Activated T-cell treated with anti-CD3 and anti-CD28 coated beads, Interleukin-2, amount 50 U/mL, for 72 hours (primary cell): ENCODE measurements around the gene USF1. TPM values are rescaled to one million over a fixed set of nuclear protein-coding genes. Genes with fewer than 3 reads are reported as not detected.
"Not testable (repeated sequence)": the region's sequence is repeated elsewhere in the genome, so short reads cannot be mapped to it uniquely, and the experiment has no call there.

Experiments
- ATAC-seq, 2 donors: fragments of 150-1000 bp; cut with Tn5 transposase; replicated peaks in 1 of 2; 2 replicates each; pipeline ENCODE4 v1.10.0; 2021; ENCODE audit warnings: moderate library complexity in 2 of 2, mild to moderate bottlenecking in 1 of 2
- DNase-seq, 2 donors: peaks; one replicate each; pipeline ENCODE4 v3.0.0; 2021 to 2022; ENCODE audit warnings: mixed read lengths in 1 of 2
- H3K27ac Mint-ChIP-seq: one replicate; pipeline ENCODE4 v1.8.0; 2022; ENCODE audit warnings: mild to moderate bottlenecking, moderate library complexity, mixed read lengths
- H3K27me3 Mint-ChIP-seq: one replicate; pipeline ENCODE4 v1.8.0; 2022; ENCODE audit warnings: low read depth, mixed read lengths
- H3K36me3 Mint-ChIP-seq, 2 donors: one replicate each; pipeline ENCODE4 v1.8.0; 2022; ENCODE audit warnings: mixed read lengths in 2 of 2, mild to moderate bottlenecking in 1 of 2; ENCODE audit not compliant: insufficient read depth in 2 of 2
- H3K4me1 Mint-ChIP-seq: one replicate; pipeline ENCODE4 v1.8.0; 2022; ENCODE audit warnings: low read depth, mixed read lengths
- H3K4me3 Mint-ChIP-seq, 2 donors: one replicate each; pipeline ENCODE4 v1.8.0; 2022; ENCODE audit warnings: mild to moderate bottlenecking in 2 of 2, mixed read lengths in 2 of 2, moderate library complexity in 2 of 2
- H3K9me3 Mint-ChIP-seq, 2 donors: one replicate each; pipeline ENCODE4 v1.8.0; 2022; ENCODE audit warnings: mixed read lengths in 2 of 2
- total RNA-seq, 2 donors: library from RNA; stranded (reverse); gene quantifications; one replicate each; pipeline ENCODE4 v1.2.3, GENCODE V29; 2022

USF1 gene
- total RNA-seq, 2 donors from 2014 or later, result 52.3 to 57.5 TPM

DNA sequence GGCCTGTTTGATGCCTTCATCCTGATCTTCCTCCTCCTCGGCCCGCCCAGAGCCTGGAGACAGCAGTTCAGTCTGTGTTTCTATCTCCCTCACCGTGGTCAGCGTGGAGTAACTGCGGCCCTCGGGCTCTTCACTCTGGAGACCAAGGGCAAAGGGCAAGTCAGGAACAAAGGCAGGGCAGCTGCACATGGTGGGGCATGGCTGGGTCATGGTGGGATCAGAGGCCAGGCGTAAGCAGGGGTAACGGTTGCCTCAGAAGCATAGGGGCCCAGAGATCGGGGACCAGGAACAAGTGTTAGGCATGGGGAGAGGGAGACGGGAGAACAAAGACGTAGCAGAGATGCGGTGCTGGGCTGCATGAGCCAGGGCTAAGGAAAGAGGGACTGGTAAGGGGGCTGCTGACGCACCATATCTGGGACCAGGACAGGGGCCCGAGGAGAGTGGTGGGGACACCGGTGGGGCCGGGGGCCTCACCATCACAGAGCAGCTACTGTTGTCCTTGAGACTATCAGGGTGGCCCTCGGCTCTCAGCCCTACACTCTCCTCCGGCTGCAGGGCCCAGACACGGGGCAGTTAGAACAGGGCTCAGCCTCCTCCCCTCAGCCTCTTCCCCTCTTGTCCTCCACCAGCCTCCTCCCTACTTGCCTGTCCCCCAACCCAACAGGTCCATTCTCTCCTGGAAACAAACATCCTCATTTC is 27.1 kb upstream of the USF1 start:
- DNase-seq, result no peak
- H3K4me3 Mint-ChIP-seq, result no peak overlapping the region
- no peaks in the 10 kb centered on the region for H3K27me3 Mint-ChIP-seq
- peaks cover 32% of the 10 kb centered on the region for H3K4me1 Mint-ChIP-seq
- no peak overlapping the region for H3K27ac Mint-ChIP-seq
- peaks cover 8 to 12% of the 10 kb centered on the region in 2 donors for H3K36me3 Mint-ChIP-seq
- ATAC-seq, result no peak
- no peaks in the 10 kb centered on the region for H3K9me3 Mint-ChIP-seq

GRCh38 chr1:161071886-161072371 is 26.2 kb upstream of the USF1 start:
- Mint-ChIP-seq H3K27me3 (no peaks in the 10 kb centered on the region), H3K4me3 (no peak overlapping the region), H3K27ac (no peak overlapping the region), H3K9me3 (no peaks in the 10 kb centered on the region), H3K36me3 (peaks cover 9 to 13% of the 10 kb centered on the region in 2 donors), H3K4me1 (peaks cover 42% of the 10 kb centered on the region)
- ATAC-seq (no peak), DNase-seq (peak; percentile 58 to 64)

DNA sequence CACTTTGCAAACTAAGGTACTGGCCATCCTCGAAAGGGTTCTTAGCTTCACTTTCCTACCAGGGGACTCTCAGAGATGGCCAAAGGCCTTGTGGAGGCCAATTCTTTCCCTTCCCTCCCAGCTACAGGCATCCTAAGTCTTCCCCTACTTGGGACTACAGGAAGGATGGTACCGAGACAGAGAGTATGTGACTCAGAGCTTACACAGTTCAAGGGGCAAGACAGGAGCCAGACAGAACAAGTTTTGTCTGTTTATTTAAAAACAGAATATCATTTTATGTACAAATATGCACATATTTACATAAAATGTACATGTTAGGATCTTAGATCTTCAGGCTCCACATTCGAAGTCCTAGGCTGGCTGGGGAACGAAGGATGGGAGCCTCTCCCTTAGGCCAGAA is 25.0 kb upstream of the USF1 start:
- no peak for DNase-seq
- H3K4me3 Mint-ChIP-seq, result peak overlapping the region in 1 of 2 donors; percentile 100
- H3K4me1 Mint-ChIP-seq, result peaks cover 54% of the 10 kb centered on the region
- no peaks in the 10 kb centered on the region for H3K27me3 Mint-ChIP-seq
- H3K36me3 Mint-ChIP-seq, result peaks cover 14 to 17% of the 10 kb centered on the region in 2 donors
- no peaks in the 10 kb centered on the region for H3K9me3 Mint-ChIP-seq
- H3K27ac Mint-ChIP-seq, result peak overlapping the region; percentile 41
- ATAC-seq, result no peak

- H3K27me3 Mint-ChIP-seq, result no peaks in the 10 kb centered on the region
- H3K36me3 Mint-ChIP-seq, result peaks cover 16 to 17% of the 10 kb centered on the region in 2 donors
- H3K27ac Mint-ChIP-seq, result peak within 1 kb of the TSS; percentile 86
- ATAC-seq (peak; percentile 86 to 88), DNase-seq (peak; percentile 85 to 88)
- peak within 1 kb of the TSS; percentile 87 to 100 for H3K4me3 Mint-ChIP-seq
- no peaks in the 10 kb centered on the region for H3K9me3 Mint-ChIP-seq
- peaks cover 62% of the 10 kb centered on the region for H3K4me1 Mint-ChIP-seq
Observed at GRCh38 chr1:161069731-161070270, 24.0 kb upstream of the USF1 start, which contains the start of gene ARHGAP30. ARHGAP30 (minus strand) TSS chr1:161069891; CDS start chr1:161069624, 267 bp downstream.

DNA sequence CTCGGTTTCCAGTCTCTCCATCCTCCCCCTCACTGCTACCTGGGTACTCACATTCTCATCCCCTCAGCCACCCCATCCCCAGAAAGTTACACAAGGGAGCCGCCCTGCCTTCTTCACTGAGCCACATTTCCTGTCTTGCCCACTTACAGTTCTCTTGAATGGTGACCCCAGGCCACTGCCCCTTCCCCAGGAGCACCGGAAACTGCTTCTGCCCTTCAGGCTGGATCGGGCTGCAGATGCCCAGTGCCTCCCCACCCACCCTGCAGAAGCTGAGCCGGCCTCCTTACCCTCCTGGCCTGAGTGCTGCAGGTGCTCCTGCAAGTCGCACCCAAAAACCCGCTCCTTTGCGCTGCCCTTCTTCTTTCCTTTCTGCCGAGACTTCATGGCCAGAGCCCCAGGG is 23.5 kb upstream of the USF1 start:
- Mint-ChIP-seq H3K36me3 (peaks cover 21% of the 10 kb centered on the region in 2 donors), H3K27me3 (no peaks in the 10 kb centered on the region), H3K9me3 (no peaks in the 10 kb centered on the region), H3K4me3 (peak overlapping the region; percentile 87 to 100), H3K4me1 (peaks cover 68% of the 10 kb centered on the region), H3K27ac (peak overlapping the region; percentile 86)
- DNase-seq, result peak in 1 of 2 donors; percentile 29
- no peak for ATAC-seq

DNA sequence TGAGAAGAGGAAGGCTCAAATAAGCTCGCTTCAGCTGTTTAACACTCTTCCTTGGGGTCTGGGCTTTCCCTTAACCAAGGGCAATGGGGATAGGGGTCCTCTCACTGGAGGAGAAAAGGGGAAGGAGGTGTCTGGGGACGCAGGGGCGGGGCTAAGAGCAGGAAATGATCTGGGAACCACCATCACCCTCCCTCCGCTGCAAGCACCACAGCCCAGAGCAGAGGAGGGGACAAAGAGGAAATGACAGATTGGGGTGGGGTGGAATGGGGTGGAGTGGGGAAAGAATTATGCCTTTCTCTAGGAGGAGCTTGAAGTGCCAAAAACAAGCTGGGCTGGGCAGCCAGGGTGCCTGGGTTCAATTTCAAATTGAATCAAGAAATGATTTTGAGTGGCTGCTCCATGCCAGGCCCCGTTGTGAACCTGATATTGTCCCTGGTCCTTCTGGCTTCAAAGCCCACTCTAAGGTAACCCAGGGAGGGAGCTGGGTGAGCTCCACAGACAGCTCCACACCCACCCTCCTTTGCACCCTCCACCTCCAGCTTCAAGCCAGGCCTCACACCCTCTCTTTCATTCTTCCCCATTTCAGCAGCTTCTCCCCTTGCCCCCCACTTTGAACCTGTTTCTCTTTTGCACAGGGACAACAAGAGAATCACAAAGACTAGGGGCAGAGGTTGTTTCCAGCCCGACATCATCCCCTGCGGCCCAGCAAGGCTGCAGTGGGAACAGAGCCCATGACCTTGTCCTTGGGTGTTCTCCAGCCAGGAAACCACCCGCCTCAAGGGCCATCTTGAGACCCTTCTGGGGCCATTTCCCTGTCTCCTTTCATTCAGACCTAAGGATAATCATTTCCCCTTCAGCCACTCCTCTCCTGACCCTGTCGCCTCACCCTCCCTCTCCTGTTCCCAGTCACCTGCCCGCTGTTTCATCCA is 22.8 kb upstream of the USF1 start:
- Mint-ChIP-seq H3K36me3 (peaks cover 23 to 25% of the 10 kb centered on the region in 2 donors), H3K27ac (peak overlapping the region; percentile 86), H3K4me3 (peak overlapping the region; percentile 87 to 100), H3K4me1 (peaks cover 75% of the 10 kb centered on the region), H3K9me3 (no peaks in the 10 kb centered on the region), H3K27me3 (no peaks in the 10 kb centered on the region)
- DNase-seq (peak; percentile 80), ATAC-seq (peak; percentile 64 to 71)

DNA sequence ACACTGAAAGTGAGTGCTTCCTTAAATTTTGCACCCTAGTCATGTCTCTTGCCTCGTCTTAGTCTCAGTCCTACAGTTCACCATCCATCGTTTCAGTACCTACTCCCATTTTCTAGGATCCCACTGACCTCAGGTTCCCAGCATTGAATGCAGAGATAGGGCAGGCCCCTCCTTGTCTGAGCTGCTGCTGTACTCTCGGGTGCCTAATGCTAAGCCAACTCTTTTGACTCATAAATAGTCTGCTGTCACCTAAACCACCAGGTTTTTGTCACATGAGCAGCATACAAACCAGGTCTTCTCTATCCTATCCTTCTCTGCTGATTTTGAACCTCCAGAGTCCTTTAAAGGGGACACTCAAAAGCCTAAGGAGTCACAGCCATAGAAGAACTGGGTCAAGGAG is 20.9 kb upstream of the USF1 start:
- peaks cover 88% of the 10 kb centered on the region for H3K4me1 Mint-ChIP-seq
- H3K27me3 Mint-ChIP-seq, result no peaks in the 10 kb centered on the region
- H3K9me3 Mint-ChIP-seq, result no peaks in the 10 kb centered on the region
- DNase-seq (peak in 1 of 2 donors; percentile 38), ATAC-seq (peak; percentile 24 to 37)
- peak overlapping the region; percentile 86 for H3K27ac Mint-ChIP-seq
- peak overlapping the region; percentile 87 to 100 for H3K4me3 Mint-ChIP-seq
- peaks cover 26 to 37% of the 10 kb centered on the region in 2 donors for H3K36me3 Mint-ChIP-seq

GRCh38 chr1:161065681-161066080 is 19.9 kb upstream of the USF1 start:
- not testable (repeated sequence) for H3K27ac Mint-ChIP-seq, H3K9me3 Mint-ChIP-seq, ATAC-seq, H3K27me3 Mint-ChIP-seq, DNase-seq
- Mint-ChIP-seq H3K4me1 (peaks cover 86% of the 10 kb centered on the region), H3K36me3 (peaks cover 26 to 37% of the 10 kb centered on the region in 2 donors), H3K4me3 (peak overlapping the region; percentile 85 to 100)

DNA sequence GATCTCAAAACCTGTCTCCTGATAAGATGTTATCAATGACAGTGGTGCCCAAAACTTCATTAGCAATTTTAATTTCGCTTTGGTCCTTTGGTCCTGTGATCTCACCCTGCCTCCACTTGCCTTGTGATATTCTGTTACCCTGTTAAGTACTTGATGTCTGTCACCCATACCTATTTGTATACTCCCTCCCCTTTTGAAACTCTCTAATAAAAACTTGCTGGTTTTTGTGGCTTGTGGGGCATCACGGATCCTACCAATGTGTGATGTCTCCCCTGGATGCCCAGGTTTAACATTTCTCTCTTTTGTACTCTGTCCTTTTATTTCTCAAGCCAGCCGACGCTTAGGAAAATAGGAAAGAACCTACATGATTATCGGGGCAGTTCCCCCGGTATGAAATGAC is 18.2 kb upstream of the USF1 start:
- DNase-seq, H3K9me3 Mint-ChIP-seq, ATAC-seq, H3K27me3 Mint-ChIP-seq: not testable (repeated sequence)
- H3K4me3 Mint-ChIP-seq, result peak overlapping the region; percentile 70 to 85
- peak overlapping the region; percentile 97 for H3K27ac Mint-ChIP-seq
- peaks cover 21 to 39% of the 10 kb centered on the region in 2 donors for H3K36me3 Mint-ChIP-seq
- peaks cover 90% of the 10 kb centered on the region for H3K4me1 Mint-ChIP-seq

GRCh38 chr1:161061419-161061818 is 15.6 kb upstream of the USF1 start:
- Mint-ChIP-seq H3K36me3 (peaks cover 14 to 38% of the 10 kb centered on the region in 2 donors), H3K27me3 (no peaks in the 10 kb centered on the region), H3K4me3 (no peak overlapping the region), H3K4me1 (peaks cover 69% of the 10 kb centered on the region), H3K9me3 (no peaks in the 10 kb centered on the region), H3K27ac (no peak overlapping the region)
- ATAC-seq (no peak), DNase-seq (no peak)

DNA sequence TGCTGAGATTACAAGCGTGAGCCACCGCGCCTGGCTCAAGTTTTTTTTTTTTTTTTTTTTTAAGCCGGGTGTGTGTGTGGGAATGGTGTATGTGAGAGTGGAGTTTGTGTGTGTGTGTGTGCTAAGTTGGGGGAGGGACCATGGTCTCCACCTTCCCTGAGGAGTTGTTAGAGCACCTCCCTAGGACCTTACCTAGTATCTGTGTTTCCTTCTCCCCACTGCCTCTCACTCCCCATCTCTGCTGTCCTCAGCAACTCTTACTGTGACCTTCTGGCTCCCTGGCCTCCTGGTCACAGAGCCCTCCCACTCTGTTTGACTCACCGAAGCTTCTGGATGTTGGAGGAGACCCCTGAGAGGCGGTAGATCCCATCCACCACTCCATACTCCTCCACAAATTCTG is 13.5 kb upstream of the USF1 start:
- DNase-seq, result no peak
- Mint-ChIP-seq H3K4me3 (no peak overlapping the region), H3K27me3 (no peaks in the 10 kb centered on the region), H3K9me3 (no peaks in the 10 kb centered on the region), H3K27ac (peak overlapping the region; percentile 93), H3K4me1 (peaks cover 49% of the 10 kb centered on the region), H3K36me3 (peaks cover 13 to 34% of the 10 kb centered on the region in 2 donors)
- ATAC-seq, result no peak

DNA sequence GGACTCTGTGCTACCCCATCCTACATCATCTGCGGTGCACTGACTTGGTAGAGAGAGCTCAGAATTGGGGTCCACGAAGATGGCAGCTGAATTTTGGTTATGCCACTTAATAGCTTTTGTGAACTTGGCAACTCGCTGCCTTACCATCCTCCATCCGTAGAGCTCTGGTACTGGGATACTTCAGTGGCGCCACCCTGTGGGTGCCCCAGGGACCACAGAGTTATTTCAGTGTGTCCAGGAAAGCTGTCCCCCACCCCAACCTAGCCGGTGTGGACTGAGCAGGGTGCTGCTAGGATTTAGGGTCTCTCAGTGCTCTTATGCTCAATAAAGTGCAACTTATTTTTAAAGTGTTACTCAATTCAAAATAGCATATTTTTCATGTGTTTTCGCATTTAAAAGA is 9.0 kb upstream of the USF1 start:
- no peak overlapping the region for H3K27ac Mint-ChIP-seq
- peaks cover 13% of the 10 kb centered on the region for H3K4me1 Mint-ChIP-seq
- H3K36me3 Mint-ChIP-seq, result peaks cover 21 to 41% of the 10 kb centered on the region in 2 donors
- no peaks in the 10 kb centered on the region for H3K27me3 Mint-ChIP-seq
- DNase-seq (no peak), ATAC-seq (no peak)
- H3K4me3 Mint-ChIP-seq, result no peak overlapping the region
- H3K9me3 Mint-ChIP-seq, result no peaks in the 10 kb centered on the region

DNA sequence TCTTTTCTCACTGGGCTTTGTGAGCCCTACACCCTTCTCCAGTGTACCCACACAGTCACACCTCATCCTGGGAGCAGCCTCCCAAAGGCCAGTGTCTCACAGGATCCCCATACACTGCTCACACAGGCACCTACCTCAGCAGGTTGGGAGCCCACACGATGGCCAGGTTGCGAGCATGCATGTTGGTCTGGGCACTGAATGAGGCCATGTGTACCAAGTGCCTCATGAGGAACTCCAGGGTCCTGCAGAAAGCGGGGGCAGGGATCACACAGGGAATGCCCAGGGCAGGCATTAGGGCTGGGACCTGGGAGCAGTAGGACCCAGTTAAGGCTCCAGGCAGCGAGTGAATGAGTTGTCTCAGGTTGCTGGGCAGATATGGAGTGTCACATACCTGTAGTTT is 8.5 kb upstream of the USF1 start:
- no peak overlapping the region for H3K4me3 Mint-ChIP-seq
- H3K9me3 Mint-ChIP-seq, result no peaks in the 10 kb centered on the region

More for the DNA sequence above, 8.5 kb upstream of the USF1 start:
- Mint-ChIP-seq H3K36me3 (peaks cover 19 to 41% of the 10 kb centered on the region in 2 donors), H3K27me3 (no peaks in the 10 kb centered on the region), H3K4me1 (peaks cover 7% of the 10 kb centered on the region), H3K27ac (no peak overlapping the region)
- no peak for ATAC-seq
- no peak for DNase-seq
